CD4-positive, alpha-beta T cell treated with Interleukin-15 for 1 hour (primary cell): ENCODE measurements around the gene ALB.

Experiments used
- DNase-seq: peaks from one replicate; pipeline ENCODE4 v3.0.0-alpha.2; 2020

ALB gene

GRCh38 chr4:73409012-73409862 lies 5.2 kb downstream of the ALB start:
- no peak for DNase-seq

- no peak for DNase-seq
These were observed 6.0 kb downstream of the ALB start for GRCh38 chr4:73409978-73410548.

- DNase-seq, result no peak
These were observed 7.0 kb downstream of the ALB start for GRCh38 chr4:73410916-73411730.

GRCh38 chr4:73411731-73412414 lies 7.8 kb downstream of the ALB start:
- no peak for DNase-seq

- no peak for DNase-seq
These were observed 9.2 kb downstream of the ALB start for GRCh38 chr4:73413294-73413755.

- DNase-seq, result no peak
These were observed 10.8 kb downstream of the ALB start for GRCh38 chr4:73414936-73415271.

GRCh38 chr4:73415807-73416238 lies 11.7 kb downstream of the ALB start:
- DNase-seq, result no peak

GRCh38 chr4:73416423-73417087 lies 12.5 kb downstream of the ALB start:
- DNase-seq, result no peak

- no peak for DNase-seq
These were observed 13.3 kb downstream of the ALB start for GRCh38 chr4:73417342-73417741.

- DNase-seq, result no peak
These were observed 13.9 kb downstream of the ALB start for GRCh38 chr4:73417973-73418372.

GRCh38 chr4:73418677-73419076 lies 14.6 kb downstream of the ALB start:
- no peak for DNase-seq

GRCh38 chr4:73419106-73420038 lies 15.3 kb downstream of the ALB start:
- DNase-seq, result no peak

GRCh38 chr4:73420615-73421014 lies 16.5 kb downstream of the ALB start:
- DNase-seq, result no peak

GRCh38 chr4:73421708-73422457 lies 17.8 kb downstream of the ALB start:
- no peak for DNase-seq

GRCh38 chr4:73422458-73422752 lies 18.3 kb downstream of the ALB start:
- no peak for DNase-seq

GRCh38 chr4:73423184-73423583 lies 19.1 kb downstream of the ALB start:
- no peak for DNase-seq

GRCh38 chr4:73426666-73427065 lies 22.6 kb downstream of the ALB start:
- DNase-seq, result no peak

GRCh38 chr4:73429118-73429517 lies 25.0 kb downstream of the ALB start:
- no peak for DNase-seq

- DNase-seq, result no peak
These were observed 25.9 kb downstream of the ALB start for GRCh38 chr4:73429826-73430587.

- no peak for DNase-seq
These were observed 27.7 kb downstream of the ALB start for GRCh38 chr4:73431813-73432168.
